GM21723 (cell line): ENCODE data around the gene ACTG2.

Experiments
- ATAC-seq: cut with Tn5 transposase; IDR thresholded peaks from one replicate; pipeline ENCODE4 v1.9.1; 2021; ENCODE audit warnings: mild to moderate bottlenecking, moderate library complexity; ENCODE audit not compliant: unreplicated experiment

ACTG2 gene

GRCh38 chr2:73963385-73964120 lies 70.7 kb downstream of the ACTG2 start:
- peak; percentile 66 for ATAC-seq

GRCh38 chr2:73964223-73964622 lies 71.4 kb downstream of the ACTG2 start:
- ATAC-seq, result no peak

- ATAC-seq, result no peak
These were observed 72.2 kb downstream of the ACTG2 start for GRCh38 chr2:73965053-73965452.

- ATAC-seq, result no peak
These were observed 75.6 kb downstream of the ACTG2 start for GRCh38 chr2:73968357-73968937.

- ATAC-seq, result no peak
These were observed 76.5 kb downstream of the ACTG2 start for GRCh38 chr2:73969356-73969755.
